Cardiac fibroblast (primary cell): ENCODE data around the gene PDE4D.

ENCODE experiments used
- DNase-seq, 2 donors: peaks; one replicate each; pipeline versions ENCODE4 v3.0.0 to v3.0.0-alpha.2; 2010; ENCODE audit warnings: low read depth in 2 of 2
- H3K4me3 ChIP-seq, 2 donors: replicated peaks in 1 of 2; 1 replicate in 1 of 2; 2 replicates in 1 of 2; pipeline ENCODE4 v1.5.1; 2011; ENCODE audit warnings: low read depth in 2 of 2, low read length in 2 of 2, mild to moderate bottlenecking in 2 of 2, moderate library complexity in 1 of 2
- CTCF ChIP-seq: IDR thresholded peaks from one replicate; pipeline ENCODE4 v1.5.1; 2011; ENCODE audit warnings: low read depth, mild to moderate bottlenecking, low read length, inconsistent platforms

The PDE4D gene

GRCh38 chr5:59143926-59144333, 749.6 kb downstream of the PDE4D start:
- no peak for TF ChIP-seq CTCF
- H3K4me3 ChIP-seq, result no peak overlapping the region
- no peak for DNase-seq

GRCh38 chr5:59142927-59143326, 750.6 kb downstream of the PDE4D start:
- TF ChIP-seq CTCF, result no peak
- DNase-seq, result no peak
- no peak overlapping the region for H3K4me3 ChIP-seq

- DNase-seq, result no peak
- H3K4me3 ChIP-seq, result no peak overlapping the region
- no peak for TF ChIP-seq CTCF
These were observed 751.4 kb downstream of the PDE4D start for GRCh38 chr5:59142138-59142537.

- no peak for TF ChIP-seq CTCF
- DNase-seq, result no peak
- no peak overlapping the region for H3K4me3 ChIP-seq
These were observed 753.4 kb downstream of the PDE4D start for GRCh38 chr5:59140133-59140532.

GRCh38 chr5:59139695-59140094, 753.8 kb downstream of the PDE4D start:
- TF ChIP-seq CTCF, result no peak
- H3K4me3 ChIP-seq, result no peak overlapping the region
- no peak for DNase-seq

GRCh38 chr5:59138509-59138908, 755.0 kb downstream of the PDE4D start:
- H3K4me3 ChIP-seq, result no peak overlapping the region
- DNase-seq, result no peak
- no peak for TF ChIP-seq CTCF

- no peak for DNase-seq
- TF ChIP-seq CTCF, result no peak
- H3K4me3 ChIP-seq, result no peak overlapping the region
These were observed 755.7 kb downstream of the PDE4D start for GRCh38 chr5:59137846-59138245.
